B cell (primary cell): Measurements from ENCODE around the gene UTRN.

Experiments
- CTCF ChIP-seq: fragments of 200-600 bp; IDR thresholded peaks from one replicate; pipeline ENCODE4 v1.8.0; 2022; ENCODE audit warnings: antibody characterized with exemption, mild to moderate bottlenecking
- EZH2 ChIP-seq: IDR thresholded peaks from 2 replicates; pipeline ENCODE4 v1.6.1; 2012; ENCODE audit warnings: borderline replicate concordance, low read depth, mild to moderate bottlenecking, moderate library complexity, low read length; ENCODE audit not compliant: insufficient read depth, poor library complexity, severe bottlenecking

DNA sequence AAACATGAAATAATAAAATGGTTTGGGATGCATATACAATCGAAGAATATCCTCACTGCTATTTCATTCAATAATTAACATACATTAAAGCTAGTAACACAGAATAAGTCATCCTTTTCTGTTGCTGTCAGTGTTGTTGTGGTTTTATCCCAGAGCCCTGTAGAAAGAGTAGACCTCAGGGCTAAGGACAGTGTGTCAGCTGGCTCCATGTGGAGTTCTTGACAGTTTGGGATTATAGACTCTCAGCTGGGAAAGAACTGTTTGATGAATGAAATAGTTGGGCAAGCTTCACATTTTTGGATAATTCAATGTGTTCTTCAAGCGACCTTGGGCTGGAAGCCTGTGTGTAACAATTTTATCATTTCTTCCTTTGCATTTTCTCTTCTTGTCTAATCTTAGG is 10.1 kb downstream of the UTRN start:
- TF ChIP-seq CTCF (no peak), EZH2 (no peak)
